ENCODE measurements around the gene TTC28. TPM values are rescaled to one million over a fixed set of nuclear protein-coding genes. Genes with fewer than 3 reads are reported as not detected.

The TTC28 gene
- total and polyA plus RNA-seq, 7 experiments from 2014 or later = 0.50 to 8.3 (median 4.2) TPM

GRCh38 chr22:28102151-28102812 lies 577.4 kb downstream of the TTC28 start:
- Histone ChIP-seq H3K27me3 (ENCODE audit: control insufficient read depth in 2 of 2, insufficient read depth in 2 of 2, low read length in 2 of 2) (no peaks in the 10 kb centered on the region), H3K4me1 (ENCODE audit: control insufficient read depth in 2 of 2, insufficient read depth in 2 of 2, low read length in 2 of 2) (no peaks in the 10 kb centered on the region), H3K4me3 (ENCODE audit: low read length) (no peak overlapping the region), H3K27ac (ENCODE audit: low read depth, low read length) (no peak overlapping the region), H3K36me3 (ENCODE audit: control insufficient read depth in 2 of 3, insufficient read depth in 3 of 3, low read length in 3 of 3) (no peaks in the 10 kb centered on the region), H3K9me3 (ENCODE audit: control insufficient read depth in 2 of 3, low read length in 3 of 3) (no peaks in the 10 kb centered on the region)
- Mint-ChIP-seq H3K4me1 (no peaks in the 10 kb centered on the region), H3K4me3 (no peak overlapping the region), H3K9me3 (no peaks in the 10 kb centered on the region), H3K36me3 (peaks cover 0 to 12% (median 6%) of the 10 kb centered on the region in 5 donors), H3K27ac (no peak overlapping the region), H3K27me3 (no peaks in the 10 kb centered on the region)
- CTCF ChIA-PET = no interaction called here
- intact Hi-C loops (cut with micrococcal nuclease) = no loop called here
- ATAC-seq (no peak), DNase-seq (no peak)
- POLR2A ChIA-PET = no interaction called here

GRCh38 chr22:28097627-28098026 lies 582.0 kb downstream of the TTC28 start:
- H3K36me3 ChIP-seq (ENCODE audit: control insufficient read depth in 2 of 3, insufficient read depth in 3 of 3, low read length in 3 of 3) = no peaks in the 10 kb centered on the region
- no peak overlapping the region for H3K4me3 Mint-ChIP-seq
- DNase-seq (no peak), ATAC-seq (no peak)
- H3K27me3 Mint-ChIP-seq = no peaks in the 10 kb centered on the region
- intact Hi-C loops (cut with micrococcal nuclease) = no loop called here
- H3K36me3 Mint-ChIP-seq = peaks cover 0 to 5% (median 0%) of the 10 kb centered on the region in 5 donors
- ChIA-PET CTCF (interaction anchor here (0.6 kb wide), 1 partner anchor 459 kb away, joined by 3 read pairs; no protein-coding TSS in a partner anchor), POLR2A (no interaction called here)
- H3K9me3 ChIP-seq (ENCODE audit: control insufficient read depth in 2 of 3, low read length in 3 of 3) = no peaks in the 10 kb centered on the region
- H3K4me1 Mint-ChIP-seq = no peaks in the 10 kb centered on the region
- H3K27ac Mint-ChIP-seq = no peak overlapping the region
- no peaks in the 10 kb centered on the region for H3K4me1 ChIP-seq (ENCODE audit: control insufficient read depth in 2 of 2, insufficient read depth in 2 of 2, low read length in 2 of 2)
- no peaks in the 10 kb centered on the region for H3K9me3 Mint-ChIP-seq
- H3K27ac ChIP-seq (ENCODE audit: low read depth, low read length) = no peak overlapping the region
- no peaks in the 10 kb centered on the region for H3K27me3 ChIP-seq (ENCODE audit: control insufficient read depth in 2 of 2, insufficient read depth in 2 of 2, low read length in 2 of 2)
- no peak overlapping the region for H3K4me3 ChIP-seq (ENCODE audit: low read length)

- H3K4me1 Mint-ChIP-seq = no peaks in the 10 kb centered on the region
- ChIA-PET CTCF (no interaction called here), POLR2A (no interaction called here)
- ATAC-seq (no peak), DNase-seq (no peak)
- H3K36me3 Mint-ChIP-seq = peaks cover 0 to 8% (median 0%) of the 10 kb centered on the region in 5 donors
- no peaks in the 10 kb centered on the region for H3K36me3 ChIP-seq (ENCODE audit: control insufficient read depth in 2 of 3, insufficient read depth in 3 of 3, low read length in 3 of 3)
- H3K9me3 ChIP-seq (ENCODE audit: control insufficient read depth in 2 of 3, low read length in 3 of 3) = no peaks in the 10 kb centered on the region
- H3K4me1 ChIP-seq (ENCODE audit: control insufficient read depth in 2 of 2, insufficient read depth in 2 of 2, low read length in 2 of 2) = no peaks in the 10 kb centered on the region
- no peak overlapping the region for H3K27ac Mint-ChIP-seq
- H3K4me3 ChIP-seq (ENCODE audit: low read length) = no peak overlapping the region
- no peaks in the 10 kb centered on the region for H3K27me3 ChIP-seq (ENCODE audit: control insufficient read depth in 2 of 2, insufficient read depth in 2 of 2, low read length in 2 of 2)
- intact Hi-C loops (cut with micrococcal nuclease) = no loop called here
- H3K27me3 Mint-ChIP-seq = no peaks in the 10 kb centered on the region
- no peak overlapping the region for H3K4me3 Mint-ChIP-seq
- H3K27ac ChIP-seq (ENCODE audit: low read depth, low read length) = no peak overlapping the region
- no peaks in the 10 kb centered on the region for H3K9me3 Mint-ChIP-seq
These were observed 583.5 kb downstream of the TTC28 start for GRCh38 chr22:28096161-28096560.

GRCh38 chr22:28095316-28096095 lies 584.1 kb downstream of the TTC28 start:
- no peaks in the 10 kb centered on the region for H3K9me3 Mint-ChIP-seq
- ChIA-PET CTCF (no interaction called here), POLR2A (no interaction called here)
- H3K4me1 Mint-ChIP-seq = no peaks in the 10 kb centered on the region
- no peak overlapping the region for H3K4me3 ChIP-seq (ENCODE audit: low read length)
- H3K27me3 ChIP-seq (ENCODE audit: control insufficient read depth in 2 of 2, insufficient read depth in 2 of 2, low read length in 2 of 2) = no peaks in the 10 kb centered on the region
- H3K4me1 ChIP-seq (ENCODE audit: control insufficient read depth in 2 of 2, insufficient read depth in 2 of 2, low read length in 2 of 2) = no peaks in the 10 kb centered on the region
- intact Hi-C loops (cut with micrococcal nuclease) = no loop called here
- no peak for ATAC-seq
- H3K36me3 Mint-ChIP-seq = peaks cover 0 to 8% (median 0%) of the 10 kb centered on the region in 5 donors
- H3K9me3 ChIP-seq (ENCODE audit: control insufficient read depth in 2 of 3, low read length in 3 of 3) = no peaks in the 10 kb centered on the region
- H3K27ac ChIP-seq (ENCODE audit: low read depth, low read length) = no peak overlapping the region
- DNase-seq = no peak
- no peaks in the 10 kb centered on the region for H3K36me3 ChIP-seq (ENCODE audit: control insufficient read depth in 2 of 3, insufficient read depth in 3 of 3, low read length in 3 of 3)
- no peaks in the 10 kb centered on the region for H3K27me3 Mint-ChIP-seq
- no peak overlapping the region for H3K27ac Mint-ChIP-seq
- H3K4me3 Mint-ChIP-seq = no peak overlapping the region

GRCh38 chr22:28094771-28095170 lies 584.9 kb downstream of the TTC28 start:
- no peaks in the 10 kb centered on the region for H3K4me1 ChIP-seq (ENCODE audit: control insufficient read depth in 2 of 2, insufficient read depth in 2 of 2, low read length in 2 of 2)
- no peaks in the 10 kb centered on the region for H3K36me3 ChIP-seq (ENCODE audit: control insufficient read depth in 2 of 3, insufficient read depth in 3 of 3, low read length in 3 of 3)
- H3K27ac ChIP-seq (ENCODE audit: low read depth, low read length) = no peak overlapping the region
- no peaks in the 10 kb centered on the region for H3K9me3 ChIP-seq (ENCODE audit: control insufficient read depth in 2 of 3, low read length in 3 of 3)
- peaks cover 0 to 8% (median 0%) of the 10 kb centered on the region in 5 donors for H3K36me3 Mint-ChIP-seq
- H3K4me3 ChIP-seq (ENCODE audit: low read length) = no peak overlapping the region
- no peak for DNase-seq
- H3K9me3 Mint-ChIP-seq = no peaks in the 10 kb centered on the region
- H3K27me3 ChIP-seq (ENCODE audit: control insufficient read depth in 2 of 2, insufficient read depth in 2 of 2, low read length in 2 of 2) = no peaks in the 10 kb centered on the region
- POLR2A ChIA-PET = no interaction called here
- CTCF ChIA-PET = no interaction called here
- no peaks in the 10 kb centered on the region for H3K4me1 Mint-ChIP-seq
- intact Hi-C loops (cut with micrococcal nuclease) = no loop called here
- ATAC-seq = no peak
- no peaks in the 10 kb centered on the region for H3K27me3 Mint-ChIP-seq
- H3K4me3 Mint-ChIP-seq = no peak overlapping the region
- H3K27ac Mint-ChIP-seq = no peak overlapping the region

- DNase-seq (no peak), ATAC-seq (no peak)
- no peak overlapping the region for H3K27ac Mint-ChIP-seq
- H3K4me1 ChIP-seq (ENCODE audit: control insufficient read depth in 2 of 2, insufficient read depth in 2 of 2, low read length in 2 of 2) = no peaks in the 10 kb centered on the region
- H3K4me3 Mint-ChIP-seq = no peak overlapping the region
- peaks cover 0 to 2% (median 0%) of the 10 kb centered on the region in 11 donors for H3K9me3 Mint-ChIP-seq
- no peaks in the 10 kb centered on the region for H3K27me3 Mint-ChIP-seq
- no peaks in the 10 kb centered on the region for H3K36me3 ChIP-seq (ENCODE audit: control insufficient read depth in 2 of 3, insufficient read depth in 3 of 3, low read length in 3 of 3)
- POLR2A ChIA-PET = no interaction called here
- no peak overlapping the region for H3K4me3 ChIP-seq (ENCODE audit: low read length)
- no peaks in the 10 kb centered on the region for H3K27me3 ChIP-seq (ENCODE audit: control insufficient read depth in 2 of 2, insufficient read depth in 2 of 2, low read length in 2 of 2)
- H3K9me3 ChIP-seq (ENCODE audit: control insufficient read depth in 2 of 3, low read length in 3 of 3) = no peaks in the 10 kb centered on the region
- CTCF ChIA-PET = no interaction called here
- intact Hi-C loops (cut with micrococcal nuclease) = no loop called here
- no peaks in the 10 kb centered on the region for H3K4me1 Mint-ChIP-seq
- H3K36me3 Mint-ChIP-seq = peaks cover 0 to 5% (median 0%) of the 10 kb centered on the region in 5 donors
- H3K27ac ChIP-seq (ENCODE audit: low read depth, low read length) = no peak overlapping the region
These were observed 585.9 kb downstream of the TTC28 start for GRCh38 chr22:28093711-28094110.

- no peak for ATAC-seq
- H3K27ac Mint-ChIP-seq = no peak overlapping the region
These were observed 588.2 kb downstream of the TTC28 start for GRCh38 chr22:28091486-28091885.

More at GRCh38 chr22:28091486-28091885, 588.2 kb downstream of the TTC28 start:
- no peaks in the 10 kb centered on the region for H3K9me3 ChIP-seq (ENCODE audit: control insufficient read depth in 2 of 3, low read length in 3 of 3)
- H3K9me3 Mint-ChIP-seq = peaks cover 0 to 3% (median 0%) of the 10 kb centered on the region in 11 donors
- DNase-seq = no peak
- no peak overlapping the region for H3K27ac ChIP-seq (ENCODE audit: low read depth, low read length)
- no peak overlapping the region for H3K4me3 ChIP-seq (ENCODE audit: low read length)
- H3K27me3 ChIP-seq (ENCODE audit: control insufficient read depth in 2 of 2, insufficient read depth in 2 of 2, low read length in 2 of 2) = no peaks in the 10 kb centered on the region
- POLR2A ChIA-PET = no interaction called here
- peaks cover 0 to 8% (median 0%) of the 10 kb centered on the region in 5 donors for H3K36me3 Mint-ChIP-seq
- no peaks in the 10 kb centered on the region for H3K4me1 ChIP-seq (ENCODE audit: control insufficient read depth in 2 of 2, insufficient read depth in 2 of 2, low read length in 2 of 2)
- CTCF ChIA-PET = no interaction called here
- intact Hi-C loops (cut with micrococcal nuclease) = no loop called here
- no peaks in the 10 kb centered on the region for H3K27me3 Mint-ChIP-seq
- no peaks in the 10 kb centered on the region for H3K4me1 Mint-ChIP-seq
- no peaks in the 10 kb centered on the region for H3K36me3 ChIP-seq (ENCODE audit: control insufficient read depth in 2 of 3, insufficient read depth in 3 of 3, low read length in 3 of 3)
- no peak overlapping the region for H3K4me3 Mint-ChIP-seq
